Epithelial cell of esophagus (primary cell): Measurements from ENCODE around the gene NOP56.

ENCODE experiments used
- DNase-seq: peaks from one replicate; pipeline ENCODE4 v3.0.0; 2010; ENCODE audit warnings: low read depth
- H3K4me3 ChIP-seq: 2 replicates; pipeline ENCODE4 v1.5.1; 2011; ENCODE audit warnings: mild to moderate bottlenecking, low read length, control low read depth
- CTCF ChIP-seq: IDR thresholded peaks from 2 replicates; pipeline ENCODE4 v1.5.1; 2011; ENCODE audit warnings: low read depth, mild to moderate bottlenecking, low read length, control low read depth, inconsistent platforms; ENCODE audit not compliant: insufficient read depth; ENCODE audit errors: missing control alignments

The NOP56 gene, protein sequence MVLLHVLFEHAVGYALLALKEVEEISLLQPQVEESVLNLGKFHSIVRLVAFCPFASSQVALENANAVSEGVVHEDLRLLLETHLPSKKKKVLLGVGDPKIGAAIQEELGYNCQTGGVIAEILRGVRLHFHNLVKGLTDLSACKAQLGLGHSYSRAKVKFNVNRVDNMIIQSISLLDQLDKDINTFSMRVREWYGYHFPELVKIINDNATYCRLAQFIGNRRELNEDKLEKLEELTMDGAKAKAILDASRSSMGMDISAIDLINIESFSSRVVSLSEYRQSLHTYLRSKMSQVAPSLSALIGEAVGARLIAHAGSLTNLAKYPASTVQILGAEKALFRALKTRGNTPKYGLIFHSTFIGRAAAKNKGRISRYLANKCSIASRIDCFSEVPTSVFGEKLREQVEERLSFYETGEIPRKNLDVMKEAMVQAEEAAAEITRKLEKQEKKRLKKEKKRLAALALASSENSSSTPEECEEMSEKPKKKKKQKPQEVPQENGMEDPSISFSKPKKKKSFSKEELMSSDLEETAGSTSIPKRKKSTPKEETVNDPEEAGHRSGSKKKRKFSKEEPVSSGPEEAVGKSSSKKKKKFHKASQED

DNA sequence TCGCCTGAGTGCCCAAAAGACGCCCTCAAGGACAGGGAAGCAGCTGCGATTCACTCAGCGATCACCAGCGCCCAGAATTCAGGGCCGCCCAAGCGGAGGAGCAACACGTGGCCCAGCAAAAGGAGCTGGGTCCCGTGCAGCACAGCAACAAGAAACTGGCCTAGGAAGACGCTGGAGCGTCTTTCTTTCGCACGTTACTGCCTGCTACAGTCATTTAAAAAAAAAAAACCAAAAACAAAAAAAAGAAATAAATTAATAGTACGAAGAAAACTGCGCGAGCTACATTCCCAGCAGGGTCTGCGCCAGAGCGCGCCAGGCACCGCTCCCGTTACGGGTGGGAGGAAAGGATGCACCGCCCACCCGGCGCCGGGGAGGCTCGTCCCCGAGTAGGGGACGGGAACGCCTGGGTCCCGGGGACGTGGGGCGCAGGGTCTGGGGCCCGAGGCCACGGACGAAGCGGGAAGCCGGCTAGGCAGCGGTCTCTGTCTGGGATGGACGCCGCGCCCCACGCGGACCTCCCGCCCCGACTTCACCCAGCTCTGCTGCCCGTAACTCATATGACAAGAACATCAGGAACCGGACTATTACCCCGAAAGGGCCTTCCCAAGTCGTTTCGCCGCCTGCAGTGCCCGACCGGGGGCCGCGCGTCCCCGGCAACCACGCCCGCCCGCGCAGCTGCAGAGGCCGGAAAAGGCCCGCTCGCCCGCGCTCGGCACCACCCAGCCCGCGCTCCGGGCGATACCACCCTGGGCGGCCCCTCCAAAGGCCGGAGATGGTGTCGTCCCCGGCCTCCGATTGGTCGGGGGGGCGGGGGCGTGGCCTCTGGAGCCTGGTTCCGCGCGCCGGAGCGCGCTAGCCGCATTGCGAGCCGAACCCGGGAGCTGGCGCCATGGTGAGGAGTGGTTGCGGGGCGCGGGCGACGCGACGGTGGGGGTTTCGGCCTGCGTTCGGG lies at the start of gene NOP56:
NOP56 (plus strand) TSS at position 861 of the 952 bp plus-strand sequence; CDS start at position 890, 29 bp downstream.
- no peak for TF ChIP-seq CTCF
- H3K4me3 ChIP-seq = peak within 1 kb of the TSS; percentile 92
- DNase-seq = peak; percentile 93

- no peak for TF ChIP-seq CTCF
- no peak for DNase-seq
- H3K4me3 ChIP-seq = no peak overlapping the region
Measured at GRCh38 chr20:2602746-2603145, 49.7 kb upstream of the NOP56 start.

- no peak for TF ChIP-seq CTCF
- DNase-seq = no peak
- no peak overlapping the region for H3K4me3 ChIP-seq
Measured at GRCh38 chr20:2603816-2604505, 48.5 kb upstream of the NOP56 start.

GRCh38 chr20:2604506-2604835 lies 48.0 kb upstream of the NOP56 start:
- no peak for TF ChIP-seq CTCF
- no peak for DNase-seq
- H3K4me3 ChIP-seq = no peak overlapping the region

DNA sequence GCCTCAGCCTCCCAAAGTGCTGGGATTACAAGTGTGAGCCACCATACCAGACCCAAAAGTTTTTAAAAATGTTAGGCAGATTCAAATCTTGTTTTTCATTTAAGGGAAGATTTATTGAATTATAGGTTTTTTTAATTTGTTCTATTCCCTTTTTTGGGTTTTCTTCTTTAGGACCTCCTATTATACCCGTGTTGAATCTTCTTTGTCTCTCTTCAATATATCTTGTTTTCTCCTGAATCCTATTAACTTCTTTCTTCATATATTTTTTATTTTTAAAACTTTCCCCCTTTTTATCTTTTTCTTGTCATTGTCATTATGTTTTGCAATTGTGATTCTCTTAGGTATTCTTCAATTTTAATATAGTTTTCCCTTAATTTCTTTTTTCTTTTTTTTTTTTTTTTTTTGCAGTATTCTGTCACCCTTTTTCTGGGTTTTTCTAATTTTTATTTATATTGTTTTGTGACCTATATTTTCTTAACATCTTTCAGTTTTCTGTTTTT lies 45.9 kb upstream of the NOP56 start:
- no peak for TF ChIP-seq CTCF
- H3K4me3 ChIP-seq = no peak overlapping the region
- DNase-seq = no peak

DNA sequence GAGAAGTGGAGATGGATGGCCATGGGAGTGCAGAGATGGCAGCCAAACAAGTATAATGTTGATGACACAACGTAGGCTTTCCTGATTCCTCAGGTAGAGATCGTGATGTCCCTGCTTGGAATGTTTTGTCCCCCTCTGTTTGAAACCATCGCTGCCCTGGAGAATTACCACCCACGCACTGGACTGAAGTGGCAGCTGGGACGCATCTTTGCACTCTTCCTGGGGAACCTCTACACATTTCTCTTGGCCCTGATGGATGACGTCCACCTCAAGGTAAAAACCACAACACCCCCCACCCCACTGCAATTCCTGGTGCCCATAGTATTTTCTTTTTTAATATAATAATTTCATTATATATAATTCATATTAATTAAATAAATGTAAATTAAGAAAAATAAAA lies 42.1 kb upstream of the NOP56 start:
- no peak for DNase-seq
- no peak for TF ChIP-seq CTCF
- no peak overlapping the region for H3K4me3 ChIP-seq
